HL-60 (cell line): ENCODE data around the gene DAPK3.
"Not testable (repeated sequence)": the region's sequence is repeated elsewhere in the genome, so short reads cannot be mapped to it uniquely, and the experiment has no call there.

Experiments used
- DNase-seq, 2 experiments: peaks; one replicate each; pipeline ENCODE4 v3.0.0-alpha.2; 2010 to 2020; ENCODE audit warnings: low read depth in 1 of 2, low spot score in 1 of 2
- H3K27ac ChIP-seq: fragments of 250-450 bp; sonication (Bioruptor Pico); replicated peaks from 2 replicates; pipeline ENCODE4 v1.5.1; 2020; ENCODE audit warnings: mild to moderate bottlenecking, moderate library complexity
- H3K27me3 ChIP-seq: fragments of 250-450 bp; sonication (Bioruptor Pico); 2 replicates; pipeline ENCODE4 v1.5.1; 2021; ENCODE audit warnings: mild to moderate bottlenecking, moderate library complexity; ENCODE audit not compliant: insufficient read depth, poor library complexity, severe bottlenecking
- H3K4me3 ChIP-seq: replicated peaks from 2 replicates; pipeline ENCODE4 v1.5.1; 2011; ENCODE audit warnings: mild to moderate bottlenecking, control low read depth, low read length; ENCODE audit not compliant: insufficient read depth
- GABPA ChIP-seq: IDR thresholded peaks from 2 replicates; pipeline ENCODE4 v1.6.1; 2012; ENCODE audit warnings: low read depth
- POLR2AphosphoS5 ChIP-seq: IDR thresholded peaks from 2 replicates; pipeline ENCODE4 v1.6.1; 2012; ENCODE audit warnings: low read depth
- SPI1 ChIP-seq: IDR thresholded peaks from 2 replicates; pipeline ENCODE4 v1.6.1; 2012; ENCODE audit warnings: low read depth, mild to moderate bottlenecking, borderline replicate concordance
- TF ChIP-seq, protein P1 (sequence below): IDR thresholded peaks from one replicate; pipeline ENCODE4 v1.5.1; 2011; ENCODE audit warnings: low read length, control low read depth, inconsistent platforms; ENCODE audit not compliant: insufficient read depth
- TF ChIP-seq, protein P2 (sequence below): IDR thresholded peaks from 2 replicates; pipeline ENCODE4 v1.6.1; 2012; ENCODE audit warnings: low read depth; ENCODE audit not compliant: insufficient replicate concordance

The DAPK3 gene

DNA sequence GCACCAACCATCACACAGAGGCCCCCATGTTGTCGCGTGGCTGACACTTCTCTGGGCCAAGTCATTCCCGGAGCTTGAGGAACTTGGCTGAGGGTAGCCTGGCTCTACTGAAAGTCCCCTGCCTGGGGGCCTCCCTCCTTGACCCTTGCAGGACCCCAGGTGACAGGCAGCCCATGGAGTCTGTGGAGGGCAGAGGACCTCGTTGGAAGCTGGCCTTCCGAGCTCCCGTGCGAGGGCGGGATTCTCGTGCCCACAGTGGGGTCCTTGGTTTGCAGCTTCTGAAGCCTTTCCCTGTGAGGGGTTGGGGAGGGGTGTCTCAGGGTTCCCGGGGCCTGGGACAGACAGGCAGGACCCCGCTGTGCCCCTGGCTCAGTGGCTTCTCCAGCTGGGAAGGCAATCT lies 21.6 kb downstream of the DAPK3 start:
- no peak overlapping the region for H3K4me3 ChIP-seq
- H3K27me3 ChIP-seq, result peaks cover 4% of the 10 kb centered on the region
- DNase-seq, result no peak
- H3K27ac ChIP-seq, result no peak overlapping the region
- no peak for TF ChIP-seq POLR2AphosphoS5
- TF ChIP-seq, protein P1, sequence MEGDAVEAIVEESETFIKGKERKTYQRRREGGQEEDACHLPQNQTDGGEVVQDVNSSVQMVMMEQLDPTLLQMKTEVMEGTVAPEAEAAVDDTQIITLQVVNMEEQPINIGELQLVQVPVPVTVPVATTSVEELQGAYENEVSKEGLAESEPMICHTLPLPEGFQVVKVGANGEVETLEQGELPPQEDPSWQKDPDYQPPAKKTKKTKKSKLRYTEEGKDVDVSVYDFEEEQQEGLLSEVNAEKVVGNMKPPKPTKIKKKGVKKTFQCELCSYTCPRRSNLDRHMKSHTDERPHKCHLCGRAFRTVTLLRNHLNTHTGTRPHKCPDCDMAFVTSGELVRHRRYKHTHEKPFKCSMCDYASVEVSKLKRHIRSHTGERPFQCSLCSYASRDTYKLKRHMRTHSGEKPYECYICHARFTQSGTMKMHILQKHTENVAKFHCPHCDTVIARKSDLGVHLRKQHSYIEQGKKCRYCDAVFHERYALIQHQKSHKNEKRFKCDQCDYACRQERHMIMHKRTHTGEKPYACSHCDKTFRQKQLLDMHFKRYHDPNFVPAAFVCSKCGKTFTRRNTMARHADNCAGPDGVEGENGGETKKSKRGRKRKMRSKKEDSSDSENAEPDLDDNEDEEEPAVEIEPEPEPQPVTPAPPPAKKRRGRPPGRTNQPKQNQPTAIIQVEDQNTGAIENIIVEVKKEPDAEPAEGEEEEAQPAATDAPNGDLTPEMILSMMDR, result no peak
- no peak for TF ChIP-seq GABPA
- TF ChIP-seq SPI1, result no peak
- TF ChIP-seq, protein P2, sequence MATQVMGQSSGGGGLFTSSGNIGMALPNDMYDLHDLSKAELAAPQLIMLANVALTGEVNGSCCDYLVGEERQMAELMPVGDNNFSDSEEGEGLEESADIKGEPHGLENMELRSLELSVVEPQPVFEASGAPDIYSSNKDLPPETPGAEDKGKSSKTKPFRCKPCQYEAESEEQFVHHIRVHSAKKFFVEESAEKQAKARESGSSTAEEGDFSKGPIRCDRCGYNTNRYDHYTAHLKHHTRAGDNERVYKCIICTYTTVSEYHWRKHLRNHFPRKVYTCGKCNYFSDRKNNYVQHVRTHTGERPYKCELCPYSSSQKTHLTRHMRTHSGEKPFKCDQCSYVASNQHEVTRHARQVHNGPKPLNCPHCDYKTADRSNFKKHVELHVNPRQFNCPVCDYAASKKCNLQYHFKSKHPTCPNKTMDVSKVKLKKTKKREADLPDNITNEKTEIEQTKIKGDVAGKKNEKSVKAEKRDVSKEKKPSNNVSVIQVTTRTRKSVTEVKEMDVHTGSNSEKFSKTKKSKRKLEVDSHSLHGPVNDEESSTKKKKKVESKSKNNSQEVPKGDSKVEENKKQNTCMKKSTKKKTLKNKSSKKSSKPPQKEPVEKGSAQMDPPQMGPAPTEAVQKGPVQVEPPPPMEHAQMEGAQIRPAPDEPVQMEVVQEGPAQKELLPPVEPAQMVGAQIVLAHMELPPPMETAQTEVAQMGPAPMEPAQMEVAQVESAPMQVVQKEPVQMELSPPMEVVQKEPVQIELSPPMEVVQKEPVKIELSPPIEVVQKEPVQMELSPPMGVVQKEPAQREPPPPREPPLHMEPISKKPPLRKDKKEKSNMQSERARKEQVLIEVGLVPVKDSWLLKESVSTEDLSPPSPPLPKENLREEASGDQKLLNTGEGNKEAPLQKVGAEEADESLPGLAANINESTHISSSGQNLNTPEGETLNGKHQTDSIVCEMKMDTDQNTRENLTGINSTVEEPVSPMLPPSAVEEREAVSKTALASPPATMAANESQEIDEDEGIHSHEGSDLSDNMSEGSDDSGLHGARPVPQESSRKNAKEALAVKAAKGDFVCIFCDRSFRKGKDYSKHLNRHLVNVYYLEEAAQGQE, result no peak

DNA sequence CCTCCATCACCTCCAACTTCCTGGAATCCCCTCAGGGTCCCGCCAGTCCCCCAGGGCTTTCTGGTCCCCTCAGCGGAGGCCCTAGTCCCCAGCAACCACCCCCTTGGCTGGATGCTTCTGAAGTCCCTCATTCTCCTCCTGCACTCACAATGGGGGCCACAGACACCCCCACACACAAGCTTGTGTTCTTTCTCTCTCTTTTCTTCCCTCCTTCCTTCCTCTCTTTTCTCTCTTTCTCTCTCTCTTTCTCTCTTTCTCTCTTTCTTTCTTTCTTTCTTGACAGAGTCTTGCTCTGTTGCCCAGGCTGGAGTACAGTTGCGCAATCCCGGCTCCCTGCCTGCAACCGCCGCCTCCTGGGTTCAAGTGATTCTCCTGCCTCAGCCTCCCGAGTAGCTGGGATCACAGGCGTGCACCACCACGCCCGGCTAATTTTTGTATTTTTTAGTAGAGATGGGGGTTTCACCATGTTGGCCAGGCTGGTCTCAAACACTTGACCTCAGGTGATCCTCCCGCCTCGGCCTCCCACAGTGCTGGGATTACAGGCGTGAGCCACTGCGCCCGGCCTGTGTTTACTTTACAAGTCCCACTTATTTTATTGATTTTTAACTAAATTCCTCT lies 23.5 kb downstream of the DAPK3 start:
- DNase-seq, H3K4me3 ChIP-seq, H3K27ac ChIP-seq, H3K27me3 ChIP-seq: not testable (repeated sequence)

DNA sequence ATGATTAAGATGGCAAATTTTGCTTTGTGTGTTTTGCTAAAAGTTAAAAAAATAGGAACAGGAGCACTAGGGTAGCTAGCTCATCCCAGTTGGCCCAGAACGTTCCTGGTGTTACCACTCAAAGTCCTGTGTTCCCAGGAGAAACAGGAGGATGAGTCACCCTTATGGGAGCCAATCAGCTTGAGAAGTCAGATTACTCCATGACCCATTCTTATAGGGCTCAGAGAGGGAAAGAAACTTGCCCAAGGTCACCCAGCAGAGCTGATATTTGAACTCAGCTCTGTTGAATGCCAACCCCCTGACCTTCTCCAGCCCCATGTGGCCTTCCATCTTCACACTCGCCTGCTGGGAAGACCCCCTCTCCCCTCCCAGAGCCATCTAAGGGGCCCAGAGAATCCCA lies 25.1 kb downstream of the DAPK3 start:
- DNase-seq, result no peak
- H3K27me3 ChIP-seq, result no peaks in the 10 kb centered on the region
- TF ChIP-seq POLR2AphosphoS5 (no peak), SPI1 (no peak), GABPA (no peak)
- TF ChIP-seq, protein P2, result no peak
- TF ChIP-seq, protein P1, result no peak
- H3K27ac ChIP-seq, result no peak overlapping the region
- no peak overlapping the region for H3K4me3 ChIP-seq

DNA sequence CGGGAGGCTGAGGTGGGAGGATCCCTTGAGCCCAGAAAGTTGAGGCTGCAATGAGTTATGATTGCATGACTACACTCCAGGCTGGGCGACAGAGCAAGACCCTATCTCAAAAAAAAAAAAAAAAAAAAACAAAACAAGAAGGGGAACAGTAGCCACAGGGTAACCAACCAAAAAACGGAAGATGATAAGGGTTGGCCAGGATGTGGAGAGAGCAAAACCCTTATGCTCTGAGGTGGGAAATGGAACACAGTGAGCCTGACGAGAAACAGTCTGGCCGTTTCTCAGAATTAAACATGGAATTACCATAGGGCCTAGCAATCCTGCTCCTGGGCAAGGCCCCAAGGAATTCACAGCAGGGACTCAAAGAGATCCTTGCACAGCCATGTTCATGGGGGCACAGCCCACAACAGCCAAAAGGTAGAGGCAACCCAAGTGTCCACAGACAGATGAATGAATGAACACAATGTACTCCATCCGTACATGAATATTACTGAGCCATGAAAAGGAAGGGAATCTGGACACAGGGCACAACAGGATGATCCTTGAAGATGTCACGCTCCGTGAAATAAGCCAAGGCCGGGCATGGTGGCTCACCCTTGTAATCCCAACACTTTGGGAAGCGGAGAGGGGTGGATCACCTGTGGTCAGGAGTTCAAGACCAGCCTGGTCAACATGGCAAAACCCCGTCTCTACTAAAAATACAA lies 26.7 kb downstream of the DAPK3 start:
- H3K27ac ChIP-seq, result no peak overlapping the region
- peak; percentile 35; the same call in 1 of the 2 replicates for TF ChIP-seq SPI1
- TF ChIP-seq GABPA, result no peak
- no peak overlapping the region for H3K4me3 ChIP-seq
- H3K27me3 ChIP-seq, result no peaks in the 10 kb centered on the region
- peak in 1 of 2 experiments; percentile 43 for DNase-seq
